GM12874 (cell line): ENCODE data around the gene CMBL.

Experiments
- CTCF ChIP-seq: IDR thresholded peaks from 2 replicates; pipeline ENCODE4 v1.5.1; 2011; ENCODE audit warnings: low read depth, mild to moderate bottlenecking, control low read depth, low read length, moderate library complexity; ENCODE audit not compliant: insufficient read depth

Gene CMBL

GRCh38 chr5:10249948-10250805, 57.5 kb downstream of the CMBL start, which contains the start of gene CCT5:
CCT5 (plus strand) TSS chr5:10250280; CDS start chr5:10250341, 61 bp downstream.
- no peak for TF ChIP-seq CTCF

GRCh38 chr5:10248378-10249260, 59.1 kb downstream of the CMBL start:
- no peak for TF ChIP-seq CTCF

GRCh38 chr5:10246761-10247160, 60.9 kb downstream of the CMBL start:
- no peak for TF ChIP-seq CTCF

GRCh38 chr5:10244342-10244944, 63.3 kb downstream of the CMBL start:
- TF ChIP-seq CTCF, result no peak

- no peak for TF ChIP-seq CTCF
Measured at GRCh38 chr5:10243660-10244240, 64.0 kb downstream of the CMBL start.

GRCh38 chr5:10235350-10235749, 72.4 kb downstream of the CMBL start:
- no peak for TF ChIP-seq CTCF
